Stimulated activated CD4-positive, alpha-beta T cell treated with anti-CD3 and anti-CD28 coated beads, Interleukin-15, amount 100 ng/mL, for 1 hour (primary cell): Measurements from ENCODE around the gene TENT4B.
A peak's percentile ranks its signal among the peaks of the same experiment; 100 is the strongest.

Experiments used
- DNase-seq, 2 donors: peaks; one replicate each; pipeline ENCODE4 v3.0.0-alpha.2; 2020; ENCODE audit warnings: low read depth in 1 of 2, low spot score in 1 of 2

Gene TENT4B

DNA sequence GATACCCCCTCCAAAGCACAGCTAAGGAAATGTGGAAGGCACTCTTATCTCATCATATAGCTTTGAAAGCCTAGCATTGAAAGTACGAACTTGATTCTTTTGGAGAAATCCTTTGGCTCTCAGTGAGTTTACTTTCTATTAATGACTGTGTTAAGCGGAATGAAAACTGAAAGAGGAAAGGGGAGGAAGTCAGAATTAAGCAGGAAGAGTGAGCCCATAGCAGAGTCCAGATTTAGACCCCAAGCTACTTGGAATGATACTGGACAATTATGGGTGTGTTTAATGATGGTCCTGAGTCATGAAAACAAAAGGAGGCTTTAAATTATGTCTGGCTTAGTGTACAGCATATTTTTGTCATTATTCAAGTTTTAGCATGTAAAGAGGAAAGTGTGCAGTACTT lies 42.2 kb downstream of the TENT4B start:
- DNase-seq = no peak

DNA sequence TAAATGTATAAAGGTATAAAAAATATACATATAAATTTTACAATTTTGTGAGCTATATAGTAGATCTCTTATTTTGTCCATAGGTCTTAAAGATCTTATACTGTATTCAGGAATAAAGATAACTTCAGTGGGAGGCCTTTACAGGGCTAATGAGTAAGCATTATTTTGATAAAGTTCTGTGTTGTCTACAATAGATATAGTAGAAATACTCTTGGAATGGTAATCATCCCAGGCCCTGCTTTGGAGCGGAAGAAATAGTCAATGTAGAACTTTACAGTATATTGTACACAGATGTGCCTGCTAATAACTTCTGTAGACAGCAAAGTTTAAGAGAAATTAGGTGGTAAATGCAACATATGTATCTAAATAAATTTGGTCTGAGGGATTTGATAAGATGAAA lies 42.6 kb downstream of the TENT4B start:
- DNase-seq = no peak

DNA sequence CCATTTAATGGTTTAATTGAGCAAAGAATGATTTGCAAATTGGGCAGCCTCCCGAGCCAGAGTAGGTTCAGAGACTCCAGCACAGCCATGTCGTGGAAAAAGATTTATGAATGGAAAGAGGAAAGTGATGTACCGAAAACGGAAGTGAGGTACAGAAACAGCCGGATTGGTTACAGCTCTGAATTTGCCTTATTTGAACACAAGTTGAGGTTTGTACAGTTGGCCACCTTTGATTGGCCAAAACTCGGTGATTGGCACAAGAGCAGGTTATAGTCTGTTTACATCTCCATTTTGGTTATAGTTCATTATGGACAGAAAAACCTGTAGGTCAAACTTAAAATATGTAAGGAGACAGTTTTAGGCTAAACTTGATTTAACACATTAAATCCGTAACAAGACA lies 44.5 kb downstream of the TENT4B start:
- no peak for DNase-seq

DNA sequence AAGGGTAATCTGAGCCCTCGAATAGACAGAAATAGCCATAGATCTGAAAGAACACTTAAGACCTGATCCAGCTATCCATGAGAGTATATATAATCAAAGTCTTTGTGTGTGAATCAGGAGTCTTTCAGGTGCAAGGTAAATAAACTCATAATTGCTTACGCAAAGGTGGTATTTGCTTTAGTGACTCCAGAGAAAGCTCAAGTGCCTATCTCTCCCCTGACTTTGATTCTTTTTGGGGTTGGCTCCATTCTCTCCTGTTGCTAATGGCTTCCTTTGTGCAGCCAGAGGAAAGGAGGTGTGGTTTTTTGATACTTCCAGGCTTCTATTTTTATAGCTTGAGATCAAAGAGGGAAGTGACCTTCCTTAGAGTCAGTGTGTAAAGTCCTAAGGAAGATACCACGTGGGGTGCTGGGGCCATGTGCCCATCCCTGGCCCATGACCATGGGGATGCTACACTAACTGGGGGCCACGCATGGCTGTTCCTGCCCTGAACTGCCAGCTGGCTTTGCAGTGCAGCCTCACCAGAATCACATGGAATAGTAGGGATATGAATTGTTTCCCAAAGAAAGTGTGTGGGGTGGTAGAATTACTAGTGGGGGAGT lies 45.8 kb downstream of the TENT4B start:
- no peak for DNase-seq

DNA sequence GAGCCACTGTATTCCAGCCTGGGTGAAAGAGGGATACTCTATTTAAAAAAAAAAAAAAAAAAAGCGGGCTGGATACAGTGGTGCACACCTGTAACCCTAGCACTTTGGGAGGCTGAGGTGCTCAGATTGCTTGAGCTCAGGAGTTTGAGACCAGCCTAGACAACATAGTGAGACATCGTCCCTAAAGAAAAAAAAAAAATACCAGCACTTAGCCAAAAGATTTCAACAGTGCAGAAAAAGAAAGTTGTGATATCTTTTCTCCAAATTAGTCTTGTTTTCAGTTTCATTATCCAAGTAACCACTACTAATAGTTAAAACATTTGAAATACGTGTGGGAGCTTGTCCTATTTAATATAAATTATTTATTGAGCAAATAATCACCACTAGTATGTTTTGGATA lies 48.7 kb downstream of the TENT4B start:
- no peak for DNase-seq

DNA sequence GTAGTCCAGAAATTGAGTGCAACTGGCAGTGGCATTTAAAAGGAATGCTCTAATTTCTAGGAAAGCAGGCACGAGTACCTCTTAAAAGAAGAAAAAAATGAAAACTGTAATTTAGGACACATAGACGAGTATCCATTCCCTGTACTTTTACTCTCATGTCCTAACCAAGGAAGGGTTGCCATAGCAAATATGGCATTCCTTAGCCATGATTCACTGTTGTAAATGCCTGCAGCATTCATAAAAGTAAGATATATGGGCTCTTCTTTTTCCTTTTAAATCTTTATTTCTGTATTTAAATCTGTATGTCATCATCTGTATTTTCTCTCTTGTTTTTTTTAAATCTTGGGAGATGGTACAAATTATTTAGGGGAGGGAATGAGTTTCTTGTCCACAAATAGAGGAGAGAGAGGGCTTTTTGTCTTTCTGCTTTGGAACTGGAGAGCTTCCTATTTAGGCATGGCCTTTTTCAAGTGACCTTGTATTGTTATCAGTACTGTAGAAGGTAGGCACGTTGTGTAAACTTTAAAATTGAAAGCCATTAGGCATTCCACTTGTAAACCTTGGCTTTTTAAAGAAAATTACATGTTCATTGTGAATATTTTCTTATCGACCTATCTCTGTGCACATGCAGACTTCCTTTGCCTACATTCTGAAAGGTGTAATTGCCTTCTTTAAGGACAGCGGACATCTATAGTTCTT lies 50.0 kb downstream of the TENT4B start:
- no peak for DNase-seq

DNA sequence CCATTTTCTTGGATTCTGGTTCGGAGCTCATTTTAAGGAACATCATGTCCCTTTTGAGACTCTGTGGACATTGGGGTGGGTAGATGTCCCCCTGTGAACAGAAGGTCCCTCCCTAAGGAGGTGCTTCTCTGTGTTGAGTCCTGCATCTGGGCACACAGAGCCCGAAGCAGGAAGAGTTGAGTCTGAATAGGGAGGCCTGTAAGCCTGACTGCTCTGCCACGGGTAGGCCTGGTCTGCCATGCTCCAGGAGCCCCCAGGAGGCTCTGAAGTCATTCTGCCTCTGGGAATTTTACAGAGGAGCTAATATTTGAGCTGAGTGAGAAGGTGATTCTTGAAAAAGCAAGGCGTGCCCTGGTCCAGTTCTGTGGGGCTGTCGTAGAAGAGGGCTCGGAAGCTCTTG lies 50.6 kb downstream of the TENT4B start:
- DNase-seq = no peak

DNA sequence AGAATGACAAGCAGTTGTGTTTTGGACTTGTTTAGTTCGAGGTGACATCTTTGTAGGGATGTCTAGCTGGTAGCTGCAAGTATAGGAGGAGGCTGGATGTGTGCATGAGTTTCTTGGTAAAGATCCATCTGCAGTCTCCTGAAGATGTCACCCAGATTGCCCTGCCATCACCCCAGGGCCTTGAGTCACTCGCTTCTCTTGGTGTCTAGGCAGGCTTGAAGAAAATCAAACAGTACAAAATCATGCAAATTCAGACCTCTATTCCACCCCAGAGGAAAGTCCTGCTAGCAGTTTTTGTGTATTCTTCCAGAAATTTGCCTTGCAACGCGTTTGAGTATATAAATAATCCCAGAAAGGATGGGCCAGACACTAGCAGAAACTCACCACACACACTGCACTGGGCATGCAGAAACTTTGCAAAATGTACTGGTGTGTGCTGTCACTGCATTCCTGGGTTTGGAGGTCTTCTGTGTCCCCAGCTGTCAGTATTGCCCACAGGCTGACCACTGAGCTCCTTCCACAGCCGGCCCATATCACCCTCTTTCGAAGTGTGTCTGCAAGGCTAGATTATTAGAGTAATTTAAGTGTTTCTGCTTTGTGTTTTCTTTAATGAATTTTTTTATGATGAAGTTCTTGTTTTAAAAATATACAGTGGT lies 51.5 kb downstream of the TENT4B start:
- no peak for DNase-seq

DNA sequence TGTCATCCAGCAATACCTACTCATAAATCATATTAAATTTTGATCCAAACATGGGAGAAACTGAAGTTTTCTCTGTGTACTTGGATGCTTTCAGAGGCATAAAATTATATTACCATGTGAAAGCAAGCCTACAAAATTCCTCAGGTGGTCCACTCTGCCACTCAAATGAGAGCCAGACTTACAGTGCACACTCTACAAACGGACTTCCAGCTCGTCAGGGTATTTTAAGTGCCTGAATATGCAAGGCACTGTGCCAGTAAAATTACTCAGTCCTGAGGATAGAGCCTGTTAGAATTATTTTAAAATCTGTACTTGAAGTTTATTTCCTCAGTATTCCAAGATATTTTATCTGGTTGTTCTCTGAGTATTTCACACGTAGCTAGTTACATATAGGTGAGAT lies 54.5 kb downstream of the TENT4B start:
- DNase-seq = no peak

DNA sequence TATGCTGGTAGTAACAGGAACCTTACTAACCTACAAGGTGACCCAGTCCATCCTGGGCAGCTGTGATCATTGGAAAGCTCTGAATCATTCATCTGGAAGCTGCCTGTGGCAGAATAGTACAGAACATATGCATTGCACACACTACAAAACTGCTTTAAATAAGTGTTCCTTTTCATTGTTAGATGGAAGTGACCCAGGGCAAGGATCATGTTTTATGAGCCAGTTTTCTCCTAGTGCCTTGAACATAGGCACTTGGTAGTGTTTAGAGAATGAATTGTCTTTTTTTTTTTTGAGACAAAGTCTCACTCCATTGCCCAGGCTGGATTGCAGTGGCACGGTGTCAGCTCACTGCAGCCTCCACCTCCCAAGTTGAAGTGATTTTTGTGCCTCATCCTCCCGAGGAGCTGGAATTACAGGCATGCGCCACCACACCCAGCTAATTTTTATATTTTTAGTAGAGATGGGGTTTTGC lies 55.4 kb downstream of the TENT4B start:
- DNase-seq = no peak

DNA sequence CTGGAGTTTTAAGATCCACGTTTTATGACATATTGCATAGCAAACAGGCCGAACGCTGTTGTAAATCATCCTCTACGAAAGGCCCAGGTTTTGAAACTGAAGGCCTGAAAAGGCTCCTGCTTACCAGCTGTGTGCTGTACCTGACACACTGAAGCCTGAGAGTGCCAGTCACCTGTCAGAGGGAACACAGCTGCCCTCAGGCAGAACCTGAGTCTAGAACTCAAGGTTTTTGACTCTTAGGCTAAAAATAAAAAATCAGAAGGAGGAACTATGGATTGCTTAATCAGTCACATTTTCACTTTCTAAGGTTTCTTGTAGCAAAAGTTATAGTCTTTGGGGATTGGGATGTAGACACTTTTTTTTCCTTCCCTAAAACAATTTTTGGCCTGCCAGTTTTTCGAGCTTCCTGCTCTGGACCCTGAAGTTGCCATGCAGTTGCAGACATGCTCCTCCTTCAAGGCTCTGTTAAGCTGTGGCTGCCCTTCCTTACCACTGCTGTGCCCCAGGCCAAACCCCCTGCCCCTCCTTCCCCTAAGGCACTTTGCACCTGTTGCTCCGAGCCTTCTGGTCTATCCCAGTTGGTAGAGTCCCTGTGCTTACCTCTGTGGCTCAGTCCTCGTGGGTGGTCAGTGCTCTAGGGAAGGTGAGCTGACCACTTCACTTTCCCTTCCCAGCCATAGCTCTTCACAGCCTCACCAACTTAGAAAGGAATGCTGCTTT lies 56.6 kb downstream of the TENT4B start:
- DNase-seq = no peak

DNA sequence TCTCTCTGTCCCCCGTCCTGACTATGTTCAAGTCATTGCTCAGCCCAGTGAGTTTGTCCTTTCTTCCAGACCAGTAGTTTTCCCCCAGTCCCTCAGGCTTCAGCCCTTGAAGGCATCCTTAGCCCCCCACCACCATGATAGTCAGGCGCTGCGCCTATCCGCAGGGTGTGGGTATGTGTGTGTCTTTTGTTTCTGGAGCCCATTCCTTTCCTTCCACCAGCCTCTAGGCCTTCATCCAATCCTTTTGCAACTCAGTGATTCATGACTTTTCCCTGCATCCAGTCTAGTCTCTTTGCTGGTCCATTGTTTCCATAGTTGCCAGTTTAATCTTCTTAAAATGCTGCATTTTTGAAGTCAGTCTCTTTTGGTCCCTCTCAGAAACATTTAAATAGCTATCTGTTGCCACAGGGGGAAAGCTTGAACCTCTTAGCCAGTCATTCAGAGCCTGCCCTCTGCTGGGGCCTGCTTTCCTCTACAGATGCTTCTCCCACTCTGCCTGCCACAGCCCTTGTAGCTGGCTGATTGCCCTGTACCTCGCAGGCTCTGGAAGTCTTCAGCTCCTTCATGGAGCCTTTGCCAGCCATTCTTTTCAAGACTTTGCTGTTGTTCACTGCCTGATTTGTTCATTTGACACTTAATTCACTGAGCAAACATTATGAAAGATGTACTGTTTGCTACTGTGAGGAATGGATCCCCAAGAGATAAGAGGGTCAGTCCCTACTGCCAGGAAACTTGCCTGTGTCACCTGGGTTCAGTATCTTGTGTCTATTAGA lies 57.3 kb downstream of the TENT4B start:
- peak; percentile 22 to 27 for DNase-seq

DNA sequence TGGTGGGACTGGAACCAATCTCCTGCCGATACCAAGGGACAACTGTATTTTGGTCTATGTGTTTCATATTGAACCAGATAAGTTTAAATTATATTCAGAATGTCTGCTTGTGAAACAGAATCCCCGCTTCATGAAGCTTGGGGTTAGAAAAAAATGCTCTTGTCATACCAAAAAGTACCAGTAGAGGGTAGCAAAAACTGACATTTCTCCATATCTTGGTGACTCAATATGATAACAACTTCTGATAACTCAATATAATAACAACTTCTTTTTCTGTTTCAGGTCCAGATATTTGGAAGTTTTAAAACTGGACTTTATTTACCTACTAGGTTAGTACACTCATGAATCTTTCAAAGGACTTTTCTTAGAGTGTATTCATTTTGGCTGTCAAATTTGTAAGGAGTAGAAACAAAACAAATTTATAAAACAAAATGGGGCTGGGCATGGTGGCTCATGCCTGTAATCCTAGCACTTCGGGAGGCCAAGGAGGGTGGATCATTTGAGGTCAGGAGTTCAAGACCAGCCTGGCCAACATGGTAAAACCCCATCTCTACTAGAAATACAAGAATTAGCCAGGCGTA lies 60.9 kb downstream of the TENT4B start:
- DNase-seq = no peak

DNA sequence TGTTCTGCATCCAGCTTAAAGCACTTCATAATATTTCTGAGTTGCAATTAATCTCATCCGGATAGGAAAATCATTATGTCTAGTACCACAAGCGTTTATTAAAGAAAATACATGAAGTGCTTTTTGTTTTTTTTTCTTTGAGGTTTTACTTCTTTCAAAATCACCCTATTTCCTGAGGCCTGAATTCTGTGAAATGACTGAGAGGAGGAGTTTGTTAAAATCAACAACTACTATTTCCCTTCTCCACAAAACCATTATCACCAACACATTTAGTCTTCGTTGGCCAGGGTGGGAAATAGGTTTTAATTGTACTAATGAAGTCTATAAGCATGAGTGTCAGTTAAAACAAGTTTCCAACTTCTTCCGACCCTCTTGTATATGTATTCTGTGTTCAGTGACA lies 62.6 kb downstream of the TENT4B start:
- DNase-seq = no peak

DNA sequence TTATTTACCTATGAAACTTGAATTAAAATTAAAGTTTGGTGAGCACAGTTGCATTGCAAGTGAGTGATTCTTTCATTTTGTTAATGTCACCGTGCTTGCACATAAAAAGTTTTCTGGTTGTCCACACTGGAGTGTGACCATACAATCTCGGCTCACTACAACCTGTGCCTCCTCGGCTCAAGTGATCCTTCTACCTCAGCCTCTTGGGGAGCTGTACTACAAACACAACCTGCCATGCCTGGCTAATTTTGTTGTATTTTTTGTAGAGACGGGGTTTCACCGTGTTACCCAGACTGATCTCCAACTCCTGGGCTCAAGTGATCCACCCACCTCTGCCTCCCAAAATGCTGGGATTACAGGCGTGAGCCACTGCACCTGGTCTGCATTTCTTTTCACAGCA lies 63.1 kb downstream of the TENT4B start:
- no peak for DNase-seq

DNA sequence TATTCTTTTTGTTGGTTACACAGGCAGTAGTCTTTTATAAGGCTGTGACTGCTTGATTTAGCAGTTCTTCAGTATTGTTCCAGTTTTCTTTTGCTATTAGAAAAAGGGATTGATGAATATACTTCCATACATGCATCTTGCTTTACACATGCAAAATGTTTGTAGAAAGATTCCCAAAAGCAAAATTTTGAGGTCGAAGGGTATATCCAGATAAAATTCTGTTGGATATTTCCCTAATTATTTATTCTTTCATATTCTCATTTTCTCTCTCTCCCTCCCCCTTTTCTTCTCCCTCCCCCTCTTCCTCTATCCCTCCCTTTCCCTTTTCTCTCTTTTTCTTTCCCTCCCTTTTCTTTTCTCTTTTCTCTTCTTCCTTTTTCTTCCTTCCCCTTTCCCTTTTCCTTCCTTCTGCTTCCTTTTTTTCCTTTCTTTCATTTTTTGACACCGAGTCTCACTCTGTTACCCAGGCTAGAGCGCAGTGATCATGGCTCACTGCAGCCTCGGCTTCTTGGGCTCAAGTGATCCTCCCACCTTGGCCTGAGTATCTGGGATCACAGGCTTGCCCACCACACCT lies 66.4 kb downstream of the TENT4B start:
- no peak for DNase-seq

DNA sequence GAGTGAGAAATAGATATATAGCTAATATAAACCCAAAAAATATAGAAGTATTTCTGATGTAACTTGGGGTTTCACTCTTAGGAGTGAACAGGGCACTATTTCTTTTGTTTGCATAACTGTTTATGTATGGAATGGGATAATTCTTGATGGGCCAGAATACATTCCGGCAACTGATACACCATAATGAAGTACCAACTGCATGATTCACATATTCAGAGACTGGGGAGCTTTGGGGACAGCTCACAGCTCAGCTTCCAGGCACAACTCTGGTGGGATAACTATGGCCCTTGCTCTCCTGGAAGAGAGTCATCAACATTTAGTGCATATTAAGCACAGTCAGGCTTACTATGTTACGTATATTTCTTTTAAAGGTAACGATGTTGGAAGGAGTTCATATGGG lies 71.2 kb downstream of the TENT4B start:
- DNase-seq = no peak

DNA sequence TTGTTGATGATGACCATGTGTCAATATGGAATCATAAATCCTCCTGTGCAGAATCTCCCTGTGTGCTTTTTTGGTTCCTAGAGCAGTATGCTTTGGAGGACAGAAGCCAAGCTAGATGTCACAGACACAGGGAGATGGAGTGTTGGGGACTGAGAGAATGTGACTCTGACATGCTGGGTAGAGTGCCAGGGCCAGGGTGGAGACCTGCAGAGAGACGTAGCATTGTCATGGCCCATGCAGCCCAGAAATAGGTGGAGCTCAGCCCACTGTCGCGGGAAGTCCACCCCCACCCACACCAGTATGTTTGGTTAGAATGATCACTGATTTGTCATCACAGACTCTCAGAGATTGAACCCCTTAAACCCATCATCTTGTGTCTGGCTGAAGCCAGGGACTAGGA lies 74.0 kb downstream of the TENT4B start:
- DNase-seq = no peak

DNA sequence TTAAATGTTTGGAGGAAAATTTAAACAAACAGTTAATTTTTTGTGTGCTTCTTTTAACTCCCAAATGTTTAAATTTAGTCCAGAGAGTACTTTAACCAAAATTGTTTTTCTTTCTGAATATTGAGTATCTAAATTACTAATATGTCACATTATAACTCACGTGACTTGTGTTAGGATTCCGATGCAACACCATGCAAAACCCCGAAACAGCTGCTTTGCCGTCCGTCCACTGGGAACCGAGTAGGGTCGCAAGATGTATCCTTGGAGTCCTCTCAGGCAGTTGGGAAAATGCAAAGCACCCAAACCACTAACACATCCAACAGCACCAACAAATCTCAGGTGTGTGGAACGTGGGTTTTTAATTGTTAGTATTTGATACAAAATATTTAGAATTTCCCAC lies 74.6 kb downstream of the TENT4B start:
- no peak for DNase-seq

DNA sequence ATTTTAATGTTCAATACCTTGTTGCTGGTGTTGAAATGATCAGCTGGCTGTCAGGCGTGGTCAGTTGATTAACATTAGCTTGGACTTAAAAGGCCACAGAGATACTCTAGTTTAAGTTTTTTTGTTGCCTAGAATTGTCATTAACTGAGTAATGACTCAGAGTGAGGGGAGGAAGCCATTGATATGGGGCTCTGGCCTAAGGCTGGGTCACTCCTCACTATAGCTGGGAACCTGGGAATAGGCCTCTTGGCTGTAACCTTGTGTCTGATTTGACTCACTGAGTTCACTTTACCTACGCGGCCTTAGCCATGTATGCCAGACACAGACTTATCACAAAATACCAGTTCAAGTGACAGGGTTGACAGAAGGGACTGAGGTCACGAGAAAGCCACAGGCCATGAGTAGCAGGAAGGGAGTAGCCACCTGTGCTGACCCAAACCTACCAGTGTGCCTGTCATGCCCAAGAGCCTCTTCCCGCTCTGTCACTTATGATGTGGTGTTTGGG lies 75.3 kb downstream of the TENT4B start:
- DNase-seq = no peak
